ENCODE data around the gene TMEM18.

The TMEM18 gene

DNA sequence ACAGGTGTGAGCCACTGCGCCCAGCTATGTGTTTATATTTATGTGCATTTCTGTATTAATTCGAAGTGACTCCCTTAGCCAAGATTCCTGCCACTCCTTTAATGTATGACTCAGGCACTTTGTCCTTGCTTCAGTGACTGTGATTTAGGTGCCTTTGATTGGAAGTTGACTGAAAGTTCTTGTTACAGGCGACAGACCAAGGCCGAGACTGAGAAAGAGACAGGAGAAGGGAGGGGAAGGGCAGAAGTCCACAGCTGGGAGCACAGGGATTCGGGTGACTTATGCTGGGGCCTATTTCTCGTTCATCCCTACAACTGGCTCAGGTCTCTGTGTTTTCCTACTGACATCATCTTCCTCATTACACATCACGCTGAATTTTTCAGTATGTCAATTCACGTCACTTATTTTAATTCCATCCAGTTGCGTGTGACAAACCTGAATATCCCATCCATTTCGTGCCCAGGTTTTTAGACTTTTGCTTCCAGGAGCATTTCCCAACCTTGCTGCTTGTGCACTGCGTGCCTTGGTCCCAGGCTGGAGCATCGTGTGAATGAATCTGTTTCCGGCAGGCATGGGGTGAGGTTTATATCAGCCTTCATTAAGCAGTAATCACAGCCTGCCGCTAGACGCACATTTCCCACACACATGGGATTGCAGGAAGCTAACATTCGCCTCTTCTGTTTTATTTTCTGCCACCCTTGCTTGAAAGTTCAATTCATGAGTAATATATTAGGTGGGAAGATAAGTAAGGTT, 42.4 kb downstream of the TMEM18 start:
- FAIRE-seq: no peak
- DNase-seq (ENCODE audit: insufficient read length, low spot score): no peak
- no peak for TF ChIP-seq POLR2A (IDR thresholded peaks at IDR 0.05; ENCODE audit: low read depth, low read length)

DNA sequence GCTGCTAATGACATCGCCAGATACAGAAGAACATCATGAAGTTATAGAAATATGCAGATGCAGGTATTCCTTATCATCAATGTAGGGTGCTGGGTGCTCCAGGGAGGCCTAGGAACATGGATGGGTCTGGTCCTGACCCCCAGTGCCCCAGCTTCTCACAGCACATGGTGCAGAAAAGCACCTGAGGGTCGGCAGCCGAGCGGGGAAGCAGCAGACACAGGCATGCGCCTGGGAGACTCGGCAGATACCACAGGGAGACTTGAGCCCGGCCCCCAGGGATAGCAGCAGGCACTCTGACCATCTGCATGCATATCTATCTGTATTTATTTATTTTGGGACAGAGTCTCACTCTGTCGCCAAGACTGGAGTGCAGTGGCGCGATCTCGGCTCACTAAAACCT, 43.2 kb downstream of the TMEM18 start:
- FAIRE-seq (no peak), DNase-seq (ENCODE audit: insufficient read length, low spot score) (no peak)
- no peak for TF ChIP-seq POLR2A (IDR thresholded peaks at IDR 0.05; ENCODE audit: low read depth, low read length)

DNA sequence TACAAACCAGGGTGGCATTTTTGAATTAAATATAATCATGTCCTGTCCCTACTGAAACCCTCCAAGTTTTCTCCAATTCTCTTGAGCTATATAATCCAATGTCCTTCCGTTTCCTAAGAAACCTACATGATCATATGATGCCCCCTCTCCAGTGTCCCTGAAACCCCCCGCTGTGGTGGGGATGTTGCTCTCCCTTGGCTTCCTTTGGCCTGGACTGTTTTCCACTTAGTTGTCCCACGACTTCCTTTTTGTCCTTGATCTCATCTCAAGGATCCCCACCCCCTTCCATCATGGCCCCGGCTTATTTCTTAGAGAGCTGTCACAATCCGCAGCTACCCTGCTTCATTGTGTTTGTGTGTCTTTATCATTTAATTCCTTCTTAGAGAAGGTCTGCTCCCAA, 43.8 kb downstream of the TMEM18 start:
- DNase-seq (ENCODE audit: insufficient read length, low spot score) (no peak), FAIRE-seq (no peak)
- TF ChIP-seq POLR2A (IDR thresholded peaks at IDR 0.05; ENCODE audit: low read depth, low read length): no peak

DNA sequence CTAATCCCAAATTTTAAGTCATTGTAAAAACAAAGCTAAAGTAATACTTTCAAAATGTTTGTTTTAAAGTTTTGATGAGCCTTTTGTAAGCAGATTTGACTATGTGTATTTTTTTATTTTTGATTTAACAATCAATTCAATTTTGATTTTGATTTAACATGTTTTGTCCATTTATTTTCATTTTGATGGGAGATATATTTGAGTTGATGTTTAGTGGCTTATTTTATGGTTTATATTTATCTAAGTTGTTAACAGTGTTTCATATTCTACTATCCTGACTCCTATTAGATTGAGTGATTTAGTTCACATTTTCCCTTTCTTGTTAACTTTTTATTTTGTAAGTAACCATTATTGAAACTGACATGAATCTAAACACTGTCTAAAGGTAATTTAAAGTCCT, 44.7 kb downstream of the TMEM18 start:
- TF ChIP-seq POLR2A (IDR thresholded peaks at IDR 0.05; ENCODE audit: low read depth, low read length): no peak
- no peak for FAIRE-seq
- no peak for DNase-seq (ENCODE audit: insufficient read length, low spot score)

DNA sequence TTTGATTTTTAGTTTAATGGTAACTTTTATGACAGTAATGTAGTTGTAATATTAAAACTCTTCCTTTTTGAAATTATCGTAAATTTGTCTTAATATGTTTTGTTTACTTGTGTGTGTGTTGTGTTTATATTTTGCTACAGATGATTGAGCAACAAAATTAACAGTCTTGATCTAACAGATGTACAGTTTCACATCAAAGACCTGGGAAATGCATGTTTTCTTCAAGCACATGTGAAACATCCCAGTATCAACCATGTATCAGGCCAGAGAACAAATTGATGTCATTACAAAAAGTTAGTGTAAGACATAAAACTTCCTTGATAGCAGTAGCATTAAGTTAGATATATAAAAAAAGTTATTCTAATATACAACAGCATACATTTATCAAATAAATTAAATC, 45.5 kb downstream of the TMEM18 start:
- FAIRE-seq (no peak), DNase-seq (ENCODE audit: insufficient read length, low spot score) (no peak)
- TF ChIP-seq POLR2A (IDR thresholded peaks at IDR 0.05; ENCODE audit: low read depth, low read length): no peak

DNA sequence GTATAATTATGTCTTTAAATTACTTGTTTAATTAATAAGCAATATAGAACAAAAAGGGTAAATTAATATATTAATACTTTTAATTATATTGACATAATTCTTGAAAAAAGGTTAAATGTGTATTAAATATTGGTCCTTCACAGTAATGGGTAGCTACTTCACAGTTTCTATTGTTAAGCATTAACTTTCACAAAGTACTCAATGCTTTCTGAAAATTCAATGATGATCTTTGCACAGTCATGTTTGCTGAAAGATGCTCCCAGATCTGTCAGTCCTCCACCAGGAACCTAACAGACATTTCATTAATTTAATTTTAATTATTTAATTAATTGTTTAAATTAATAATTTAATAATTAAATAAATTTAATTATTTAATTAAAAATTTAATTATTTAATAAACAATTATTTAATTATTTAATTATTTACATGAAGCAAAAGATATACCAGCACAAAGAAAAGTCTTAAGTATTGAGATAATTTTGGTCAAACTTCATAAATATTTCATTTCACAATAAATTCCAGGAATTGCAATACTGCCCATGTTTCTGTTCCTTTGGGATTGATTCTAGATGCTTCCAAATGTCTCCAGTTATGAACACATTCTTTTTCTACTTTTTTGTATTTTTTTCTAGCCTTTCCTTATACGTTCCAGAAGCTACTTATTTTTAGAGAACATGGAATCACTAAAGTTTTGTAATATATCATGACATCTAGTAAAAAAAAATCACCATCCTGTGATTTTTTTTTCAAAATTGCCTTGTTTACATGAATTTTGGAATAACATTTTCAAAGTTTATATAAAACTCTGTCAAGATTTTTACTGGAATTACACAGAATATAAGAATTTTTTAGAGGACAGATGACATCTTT, 46.5 kb downstream of the TMEM18 start:
- TF ChIP-seq POLR2A (IDR thresholded peaks at IDR 0.05; ENCODE audit: low read depth, low read length): no peak
- no peak for FAIRE-seq
- DNase-seq (ENCODE audit: insufficient read length, low spot score): no peak

DNA sequence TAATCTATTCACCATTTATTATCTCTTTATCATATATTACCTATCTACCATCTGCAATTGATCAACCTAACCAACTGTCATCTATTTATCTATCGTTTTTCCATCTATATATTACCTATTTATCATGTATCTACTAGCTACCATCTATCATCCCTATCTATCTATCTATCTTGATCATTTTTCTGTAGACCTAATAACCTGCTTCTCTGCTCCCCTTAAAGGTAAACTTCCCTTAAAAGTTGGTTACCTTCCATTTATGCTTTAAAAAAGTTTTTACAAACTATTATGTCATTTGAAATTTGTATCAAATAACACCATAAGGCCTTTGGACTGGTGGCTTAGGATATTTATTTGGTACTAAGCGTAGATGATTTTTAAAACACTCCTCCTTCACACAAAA, 47.2 kb downstream of the TMEM18 start:
- FAIRE-seq (no peak), DNase-seq (ENCODE audit: insufficient read length, low spot score) (no peak)
- no peak for TF ChIP-seq POLR2A (IDR thresholded peaks at IDR 0.05; ENCODE audit: low read depth, low read length)

DNA sequence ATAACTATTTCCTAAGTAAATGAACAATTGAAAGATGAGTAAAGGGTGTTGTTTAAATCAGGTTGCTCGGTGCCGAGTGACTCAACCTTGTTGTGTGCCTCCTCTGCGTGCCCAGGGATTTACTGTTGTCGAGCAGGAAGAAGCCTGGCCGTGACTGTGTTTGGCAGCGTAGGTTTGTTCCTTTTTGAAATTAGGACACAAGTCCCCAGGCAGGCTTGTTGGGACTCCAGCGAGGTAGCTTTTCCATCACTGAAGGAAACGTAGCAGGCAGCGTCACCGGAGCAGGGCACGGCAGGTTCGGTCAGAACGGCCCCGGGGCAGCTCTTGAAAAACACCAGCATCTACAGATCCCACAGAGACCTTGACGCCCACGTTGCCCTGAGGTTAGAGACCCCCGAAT, 48.6 kb downstream of the TMEM18 start:
- no peak for TF ChIP-seq POLR2A (IDR thresholded peaks at IDR 0.05; ENCODE audit: low read depth, low read length)
- FAIRE-seq: no peak
- no peak for DNase-seq (ENCODE audit: insufficient read length, low spot score)

DNA sequence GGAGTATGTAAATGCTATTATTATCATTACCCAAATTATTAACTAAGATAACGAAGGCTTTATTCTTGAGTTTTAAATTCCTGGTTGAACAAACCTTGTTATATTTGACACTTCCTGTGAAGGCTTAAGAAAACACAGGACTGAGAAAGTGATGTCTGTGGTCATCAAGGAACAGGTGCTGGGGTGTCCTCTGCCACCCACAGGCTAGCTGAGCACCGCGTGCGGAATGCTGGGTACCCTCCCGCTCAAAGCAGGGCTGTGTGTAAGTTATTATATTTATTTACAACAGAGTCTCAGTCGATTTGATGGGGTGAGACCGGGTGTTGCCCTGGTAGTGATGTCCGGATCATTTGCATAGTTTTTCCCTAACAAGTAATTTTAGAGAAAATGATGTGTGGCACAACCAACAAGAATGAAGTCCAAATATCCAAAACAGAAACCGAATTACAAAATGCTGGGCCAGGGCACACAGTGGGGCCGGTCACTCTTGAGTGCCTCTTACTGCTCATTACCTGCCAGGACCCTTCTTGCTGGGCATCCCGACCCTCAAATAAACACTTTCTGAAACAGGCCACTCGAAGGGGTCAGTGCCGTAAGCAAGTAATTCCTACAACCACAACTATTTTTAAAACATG, 49.2 kb downstream of the TMEM18 start:
- no peak for DNase-seq (ENCODE audit: insufficient read length, low spot score)
- no peak for TF ChIP-seq POLR2A (IDR thresholded peaks at IDR 0.05; ENCODE audit: low read depth, low read length)
- no peak for FAIRE-seq

DNA sequence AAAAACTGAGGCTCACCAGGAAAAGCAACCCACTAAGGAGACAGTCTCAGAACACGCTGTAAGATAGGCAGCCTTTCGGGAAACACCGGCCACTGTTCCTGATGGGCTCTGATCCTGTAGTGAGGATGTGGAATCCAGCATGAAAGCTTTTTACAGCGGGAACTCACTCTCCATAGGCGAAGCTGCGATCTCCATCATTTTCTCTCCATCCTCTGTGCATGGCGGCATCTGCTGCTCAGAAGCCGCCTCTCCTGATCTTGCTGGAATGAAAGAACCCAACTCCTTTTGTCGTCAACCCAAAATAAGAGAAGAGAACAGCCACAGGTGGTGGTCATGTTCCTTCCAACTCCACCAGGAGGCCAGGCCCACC, 49.9 kb downstream of the TMEM18 start:
- no peak for TF ChIP-seq POLR2A (IDR thresholded peaks at IDR 0.05; ENCODE audit: low read depth, low read length)
- FAIRE-seq (no peak), DNase-seq (ENCODE audit: insufficient read length, low spot score) (no peak)

DNA sequence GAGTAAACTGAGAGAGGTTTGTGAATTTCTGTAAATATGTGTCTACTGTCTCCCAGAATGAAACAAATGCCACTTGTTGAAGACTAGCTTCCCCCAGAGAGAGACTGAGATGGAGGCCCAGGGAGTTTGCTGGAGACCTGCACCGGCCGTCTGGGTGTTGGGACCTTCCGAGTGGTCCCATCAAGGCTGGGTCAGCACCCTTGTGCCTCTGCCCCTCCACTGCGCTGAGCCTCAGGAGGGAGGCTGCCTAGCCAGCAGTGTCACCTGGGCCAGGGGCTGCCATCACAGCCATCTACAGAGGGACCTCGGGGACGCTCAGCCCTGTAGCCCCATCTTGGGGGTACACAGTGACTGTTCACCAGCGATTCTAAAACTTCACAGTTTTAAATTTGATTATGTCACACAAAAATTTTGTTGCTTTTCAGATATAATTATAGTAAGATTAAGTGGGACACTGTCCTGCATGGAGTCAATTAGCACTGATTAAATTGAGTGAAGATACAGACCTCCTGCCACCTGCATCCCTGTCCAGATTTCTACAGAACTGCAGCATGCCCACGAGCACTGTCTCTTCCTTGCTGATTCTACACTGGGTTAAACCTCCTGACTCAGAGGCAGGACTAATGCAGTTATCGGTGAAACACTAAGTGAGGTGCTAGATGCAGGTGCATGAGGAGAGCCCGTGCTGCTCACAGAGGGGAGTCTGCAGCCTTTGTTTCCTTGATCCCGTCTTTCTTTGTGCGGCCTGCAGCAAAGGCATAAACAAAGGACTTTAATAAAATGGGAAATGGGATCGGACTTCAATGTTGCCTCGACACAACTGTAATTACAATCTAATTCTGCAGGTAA, 50.5 kb downstream of the TMEM18 start:
- TF ChIP-seq POLR2A (IDR thresholded peaks at IDR 0.05; ENCODE audit: low read depth, low read length): no peak
- DNase-seq (ENCODE audit: insufficient read length, low spot score): no peak
- no peak for FAIRE-seq

DNA sequence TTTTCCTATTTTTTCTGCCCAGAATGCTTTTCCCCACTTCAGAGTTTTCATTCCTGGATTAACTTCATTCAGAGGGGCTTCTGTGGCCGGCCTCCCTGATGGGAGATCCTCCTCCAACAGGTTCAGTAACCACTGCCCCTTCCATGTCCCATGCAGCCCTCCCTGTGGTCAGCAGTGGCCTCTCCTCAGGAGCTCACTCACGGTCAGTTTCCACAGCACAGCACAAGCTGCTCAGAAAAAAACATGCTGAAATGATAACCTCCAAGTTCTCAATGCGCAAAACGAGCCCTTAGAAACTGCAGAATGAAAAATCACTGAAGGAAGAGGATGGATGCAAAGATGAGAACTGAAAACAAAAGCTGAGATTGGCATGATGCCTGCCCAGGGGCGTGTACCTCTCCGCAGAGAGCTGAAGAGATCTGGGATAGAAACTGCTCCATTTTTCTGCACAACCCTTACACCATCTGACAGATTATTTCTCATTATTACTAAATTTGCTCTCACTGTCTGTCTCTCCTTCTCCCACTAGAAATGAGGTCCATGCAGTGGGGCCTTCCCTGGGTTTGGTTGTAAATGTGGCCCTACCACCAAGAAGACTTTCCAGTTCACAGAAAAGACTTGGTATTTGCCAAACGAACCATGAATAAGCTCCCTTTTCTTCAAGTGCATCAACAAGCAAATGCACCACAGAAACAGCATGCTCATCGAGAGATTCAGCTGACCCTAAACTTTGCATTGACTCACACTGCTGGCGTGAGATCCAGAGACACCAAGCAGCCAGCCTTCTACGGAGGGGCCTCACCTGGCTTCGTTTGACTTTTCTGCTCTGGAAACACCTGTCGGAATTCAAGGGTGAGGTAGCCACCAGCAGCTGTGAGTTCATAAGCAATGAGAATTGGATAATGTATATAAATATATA, 51.5 kb downstream of the TMEM18 start:
- FAIRE-seq (no peak), DNase-seq (ENCODE audit: insufficient read length, low spot score) (no peak)
- no peak for TF ChIP-seq POLR2A (IDR thresholded peaks at IDR 0.05; ENCODE audit: low read depth, low read length)

All from H54 (cell line).